GM19025 (cell line): ENCODE results near the gene DPM2.

ENCODE experiments used
- ATAC-seq: cut with Tn5 transposase; IDR thresholded peaks from one replicate; pipeline ENCODE4 v1.9.1; 2021; ENCODE audit warnings: mild to moderate bottlenecking, low read depth, moderate library complexity; ENCODE audit not compliant: unreplicated experiment

DPM2 gene

DNA sequence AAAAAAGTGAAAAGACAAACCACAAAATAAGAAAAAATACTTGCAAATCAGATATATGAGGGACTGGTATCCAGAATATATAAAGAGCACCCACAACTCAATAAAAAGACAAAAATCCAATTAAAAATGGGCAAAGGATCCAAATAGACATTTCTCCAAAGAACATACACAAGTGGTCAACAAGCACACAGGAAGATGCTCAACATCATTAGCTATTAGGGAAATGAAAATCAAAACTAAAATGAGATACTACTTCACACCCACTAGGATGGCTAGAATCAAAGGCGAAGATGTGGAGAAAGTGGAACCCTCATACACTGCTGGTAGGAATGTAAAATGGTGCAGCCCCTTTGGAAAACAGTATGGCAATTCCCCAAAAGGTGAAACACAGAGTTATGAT is 21.1 kb upstream of the DPM2 start:
- ATAC-seq: no peak

DNA sequence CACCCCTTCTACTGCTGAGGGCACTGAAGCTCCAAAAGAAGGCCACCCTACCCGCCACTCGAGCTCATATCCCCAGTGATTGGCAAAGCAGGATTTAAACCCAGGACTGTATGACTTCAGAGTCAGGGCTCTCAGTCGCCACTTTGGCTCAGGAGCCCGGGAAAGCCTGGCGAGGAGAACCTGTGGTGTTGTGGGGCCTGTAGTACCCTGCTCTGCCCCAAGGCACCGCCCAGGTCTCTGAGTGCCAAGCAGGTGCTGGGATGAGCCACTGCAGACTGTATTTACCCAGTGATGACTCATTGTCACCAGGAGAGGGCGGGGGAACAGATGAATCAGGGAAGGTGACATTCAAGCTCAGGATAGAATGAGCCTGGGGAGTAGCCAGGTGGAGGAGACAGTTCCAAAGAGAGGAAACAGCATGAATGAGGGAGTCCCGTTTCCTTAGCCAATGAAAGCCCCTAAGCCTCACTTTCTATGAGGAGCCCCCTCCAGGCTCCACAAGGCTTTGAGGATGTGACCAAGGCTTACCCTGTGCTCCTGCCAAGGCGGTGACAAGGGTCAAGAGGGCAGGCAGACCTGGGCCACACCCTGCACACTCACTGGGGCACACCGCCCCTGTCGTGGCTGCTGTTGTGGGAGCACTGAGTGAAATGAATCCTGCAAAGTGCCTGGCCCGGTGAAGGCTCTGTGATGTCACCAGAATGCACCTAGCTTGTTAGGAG is 17.8 kb upstream of the DPM2 start:
- peak; percentile 55 for ATAC-seq

DNA sequence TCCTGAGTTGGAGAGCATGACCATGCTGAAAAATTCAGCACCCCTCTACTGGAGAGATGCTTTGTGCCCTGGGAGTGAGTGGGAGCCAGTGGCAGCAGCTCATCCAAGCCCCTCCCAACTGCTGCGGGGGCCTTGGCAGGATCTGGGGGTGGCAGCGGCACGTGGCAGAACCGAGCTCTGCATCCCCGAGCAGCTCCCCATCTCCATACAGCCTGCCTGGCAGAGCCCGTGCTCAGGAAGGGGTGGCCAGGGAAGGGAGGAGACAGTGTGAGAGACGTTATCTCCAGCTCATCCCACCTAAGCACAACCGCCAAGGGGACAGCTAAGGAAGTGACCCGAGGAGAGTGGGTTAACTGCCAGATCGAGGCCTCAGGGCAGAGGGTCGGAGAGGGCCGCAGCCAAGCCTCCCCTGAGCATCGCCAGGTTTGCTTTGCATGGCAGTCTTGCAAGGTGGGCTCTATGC is 17.2 kb upstream of the DPM2 start:
- no peak for ATAC-seq

DNA sequence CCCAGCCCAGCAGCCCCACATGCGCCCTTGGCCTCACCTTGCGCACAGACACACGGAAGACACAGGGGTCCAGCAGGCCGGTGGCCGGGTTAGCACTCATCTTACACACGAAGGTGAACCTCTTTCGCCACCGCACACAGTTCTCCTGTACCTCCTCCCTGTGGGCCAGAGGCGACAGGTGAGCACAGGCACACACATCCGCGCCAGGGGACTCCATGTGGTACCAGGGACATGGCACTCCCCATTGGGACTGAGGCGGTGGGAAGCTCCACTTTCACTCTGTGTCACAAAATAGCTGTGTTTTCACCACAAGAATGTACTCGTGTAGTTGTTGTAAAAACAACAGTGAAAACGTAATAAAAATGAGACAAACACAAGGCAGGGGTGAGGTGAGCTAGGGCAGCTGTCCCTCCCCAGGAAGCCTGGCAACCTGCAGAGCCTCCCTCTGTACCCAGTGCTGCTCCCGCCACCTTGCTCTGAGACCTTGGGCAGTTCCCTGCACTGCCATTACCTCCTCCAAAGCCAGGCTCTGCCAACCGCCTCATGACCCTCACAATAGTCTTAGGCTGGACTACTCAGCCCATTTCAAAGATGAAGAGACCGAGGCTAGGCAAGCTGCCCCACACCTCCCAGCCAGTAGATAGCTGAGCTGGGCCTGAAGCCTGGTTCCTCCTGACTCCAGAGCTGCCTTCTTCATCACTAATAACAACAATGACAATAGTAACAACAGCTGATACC is 16.3 kb upstream of the DPM2 start:
- no peak for ATAC-seq

DNA sequence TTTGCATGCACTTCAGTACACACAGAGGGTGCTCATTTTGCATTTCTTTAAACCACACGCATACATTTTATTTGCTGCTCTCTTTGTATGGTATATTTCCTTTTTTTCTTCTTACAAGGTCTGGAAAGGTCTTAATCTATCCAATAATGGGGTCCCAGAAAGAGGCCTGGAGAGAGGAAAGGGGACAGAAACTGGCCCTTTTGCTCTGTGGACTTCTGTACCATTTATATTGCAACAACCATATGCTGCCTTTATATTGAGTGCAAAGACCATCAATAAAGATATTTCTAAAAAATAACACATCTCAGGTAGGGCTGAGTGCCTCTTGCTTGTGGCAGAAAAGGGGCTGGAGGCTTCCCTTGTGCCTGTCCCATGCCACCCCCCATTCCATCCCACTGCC is 15.5 kb upstream of the DPM2 start:
- no peak for ATAC-seq

DNA sequence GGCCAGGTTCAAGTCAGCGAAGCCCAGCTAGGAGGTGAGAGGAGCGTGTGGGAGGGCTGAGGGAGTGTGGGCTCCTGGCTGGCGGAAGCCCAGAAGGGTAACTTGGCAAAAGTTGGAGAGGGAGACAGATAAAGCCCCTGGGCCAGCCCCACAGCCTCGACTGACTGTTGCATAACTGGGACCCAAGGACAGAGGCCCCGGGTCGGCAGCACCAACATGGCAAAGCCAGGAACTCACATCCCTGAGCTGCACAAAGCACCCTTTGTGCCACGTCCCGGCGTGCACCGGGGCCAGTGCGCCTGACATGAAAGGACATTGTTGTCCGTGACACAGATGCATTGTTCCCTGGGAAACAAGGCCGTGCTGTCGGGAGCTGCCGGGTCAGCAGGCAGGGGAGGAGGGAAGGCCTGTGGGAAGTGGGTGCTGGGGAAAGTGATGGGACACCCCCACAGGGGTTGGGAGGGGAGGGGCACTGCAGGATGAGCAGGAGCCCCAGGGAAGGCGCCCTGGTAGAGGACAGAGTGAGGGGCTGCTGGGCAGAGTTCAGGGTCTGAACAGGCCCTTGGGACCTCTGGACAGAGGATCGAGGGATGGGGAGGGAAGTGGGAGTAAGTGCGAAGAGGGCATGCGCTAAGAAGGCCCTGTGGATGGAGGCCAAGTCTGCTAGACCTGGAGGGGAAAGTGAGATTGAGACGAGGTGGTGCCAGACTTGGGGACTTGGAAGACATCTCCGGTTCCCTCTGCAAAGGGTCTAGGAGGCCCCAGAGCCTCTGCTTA is 13.0 kb upstream of the DPM2 start:
- ATAC-seq: no peak

DNA sequence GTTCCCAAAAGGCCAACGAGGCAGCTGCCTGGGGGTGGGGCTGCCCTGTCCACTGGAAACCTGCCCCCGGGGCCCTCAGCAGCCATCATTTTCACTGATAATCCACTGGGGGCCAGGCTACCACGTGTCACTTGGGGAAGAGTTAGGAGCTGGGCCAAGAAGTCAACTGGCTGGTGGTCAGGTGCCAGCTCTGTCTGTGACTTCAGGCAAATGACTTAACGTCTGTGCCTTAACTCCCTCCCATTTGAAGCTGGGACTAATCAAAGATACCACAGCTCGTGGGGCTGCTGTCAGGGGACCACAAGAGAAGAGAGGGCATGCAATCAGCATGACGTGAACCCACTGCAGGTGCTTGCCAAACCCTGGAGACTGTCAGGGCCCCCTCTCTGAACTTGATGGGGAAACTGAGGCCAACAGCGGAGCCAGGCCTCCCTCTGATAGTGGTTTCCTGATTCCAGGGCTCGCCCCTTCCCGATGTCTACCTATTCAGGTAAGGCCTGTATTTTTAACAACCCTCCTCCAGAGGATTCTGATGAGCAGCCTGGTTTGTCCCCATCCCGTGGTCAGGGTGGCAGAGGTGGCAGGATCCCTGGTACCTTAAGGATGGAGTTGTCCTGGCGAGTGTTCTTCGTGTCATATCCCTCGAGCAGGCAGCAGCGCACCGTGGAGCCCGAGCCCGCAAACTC is 12.3 kb upstream of the DPM2 start:
- ATAC-seq: no peak

DNA sequence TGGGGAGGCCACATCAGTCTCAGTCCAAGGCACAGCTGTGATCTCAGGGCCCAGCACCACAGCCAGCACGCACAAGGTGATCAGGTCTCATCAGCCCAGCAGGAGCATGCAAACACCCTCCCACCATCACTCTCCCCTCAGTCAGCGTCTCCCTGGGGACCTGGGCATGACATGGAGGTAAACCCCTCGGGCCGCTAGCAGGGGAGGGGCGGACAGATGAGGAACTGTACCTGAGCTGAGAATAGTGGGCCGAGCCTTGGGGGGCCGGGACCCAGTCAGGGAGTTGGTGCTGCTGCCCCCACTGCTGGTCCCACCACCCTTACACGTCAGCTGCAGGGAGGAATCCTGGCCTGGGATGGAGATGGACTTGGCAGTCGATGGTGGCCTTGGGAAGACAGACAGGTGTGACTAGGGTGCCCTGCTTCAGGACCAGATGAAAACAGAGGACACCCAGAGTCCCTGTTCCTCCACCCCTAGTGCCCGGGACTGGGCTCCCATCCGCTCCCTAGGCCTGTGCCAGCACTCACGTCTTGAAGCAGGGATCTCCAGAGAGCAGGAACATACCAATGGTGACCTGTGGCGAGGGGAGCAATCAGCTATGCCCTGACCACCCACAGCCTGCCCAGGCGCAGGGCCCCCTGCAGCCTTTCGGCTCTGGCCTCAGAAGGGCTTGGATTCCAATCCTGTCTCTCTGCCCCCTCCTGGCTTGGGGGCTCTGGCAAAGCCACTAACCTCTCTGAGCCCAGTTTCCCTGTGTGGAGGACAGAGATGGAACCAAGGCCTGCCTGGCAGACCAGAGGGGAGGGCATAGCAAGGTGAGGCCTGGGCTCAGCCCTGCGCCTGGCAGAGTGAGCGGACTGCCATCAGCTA is 10.4 kb upstream of the DPM2 start:
- no peak for ATAC-seq

DNA sequence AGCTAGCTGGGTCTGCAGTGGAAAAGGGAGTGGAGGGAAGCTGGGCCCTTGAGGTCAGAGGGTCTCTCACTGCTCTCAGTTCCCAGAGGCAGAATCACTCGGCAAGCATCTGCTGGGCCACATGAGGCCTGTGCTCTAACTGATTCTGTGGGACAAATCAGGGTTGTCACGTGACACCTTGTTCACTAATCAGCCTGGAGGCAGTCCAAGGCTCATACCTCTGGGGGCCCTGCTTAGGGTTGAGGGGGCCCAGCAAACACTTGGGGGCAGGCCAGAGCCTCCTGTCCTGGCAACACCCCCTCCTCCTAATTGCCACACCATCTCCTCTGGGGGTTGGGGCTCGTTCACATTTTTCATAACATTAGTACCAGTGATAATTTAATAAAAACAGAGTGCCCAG is 9.1 kb upstream of the DPM2 start:
- ATAC-seq: no peak

DNA sequence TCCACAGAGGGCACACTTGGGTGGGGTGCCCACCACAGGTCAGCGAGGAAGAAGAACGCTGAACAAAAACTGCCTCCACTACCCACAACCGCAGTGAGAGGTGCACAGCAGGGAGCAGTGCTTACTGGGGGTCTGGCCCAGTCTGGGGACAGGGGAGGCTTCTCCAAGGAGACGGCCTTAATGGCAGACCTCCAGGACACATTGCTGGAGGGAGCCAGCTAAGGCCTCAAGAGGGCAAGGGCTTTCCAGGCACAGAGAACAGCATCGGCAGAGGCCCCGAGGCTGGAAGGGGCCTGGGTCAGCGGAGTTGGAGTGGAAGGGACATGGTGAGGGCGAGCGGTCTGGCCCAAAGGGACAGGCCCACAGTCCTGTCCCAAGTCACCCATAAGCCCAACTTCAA is 8.3 kb upstream of the DPM2 start:
- no peak for ATAC-seq

DNA sequence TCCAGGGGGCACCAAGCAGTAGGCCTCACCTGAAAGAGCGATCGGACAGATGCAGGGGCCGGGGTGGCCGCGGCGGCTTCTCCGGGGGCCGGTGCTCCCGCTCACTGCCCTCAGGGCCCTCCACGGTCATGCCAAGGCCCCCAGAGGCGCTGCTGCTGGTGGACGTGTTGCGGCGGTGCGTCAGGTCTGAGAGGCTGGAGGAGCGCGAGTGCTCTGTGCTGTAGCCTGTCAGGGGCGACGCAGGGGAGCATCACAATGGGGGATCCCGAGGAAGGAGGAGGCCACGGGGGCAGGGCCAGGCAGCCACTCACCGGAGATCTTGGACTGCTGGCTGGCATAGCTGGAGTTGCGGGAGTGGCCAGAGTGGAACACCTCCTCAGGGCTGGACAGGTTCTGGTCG is 7.7 kb upstream of the DPM2 start:
- no peak for ATAC-seq

DNA sequence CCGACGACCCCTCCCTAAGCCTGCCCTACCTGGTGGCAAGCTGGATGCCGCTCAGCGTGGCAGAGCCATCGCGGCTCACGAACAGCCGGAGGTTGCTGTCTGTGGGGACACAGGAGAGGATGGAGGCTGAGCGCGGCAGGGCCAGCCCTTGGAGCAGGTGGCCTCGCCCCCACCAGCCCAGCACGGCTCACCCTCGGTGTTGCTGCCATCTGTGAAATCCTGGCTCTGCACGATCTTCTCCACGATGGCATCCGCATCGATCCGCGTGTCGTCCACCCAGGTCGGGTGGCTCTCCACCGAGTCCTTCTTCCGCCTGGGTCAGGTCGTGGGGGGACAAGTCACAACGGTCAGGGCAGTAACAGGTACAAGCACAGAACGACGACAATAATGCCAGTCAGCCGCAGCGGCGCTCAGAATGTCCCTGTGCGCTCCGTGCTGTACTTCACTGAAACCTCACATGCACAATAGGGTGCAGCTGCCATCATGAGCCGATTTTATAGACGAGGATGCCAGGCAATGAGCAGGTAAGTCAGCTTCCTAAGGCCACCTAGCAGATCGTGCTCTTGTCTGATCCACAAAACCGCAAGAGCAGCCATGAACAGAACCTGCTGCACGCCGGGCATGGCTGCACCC is 7.0 kb upstream of the DPM2 start:
- no peak for ATAC-seq

DNA sequence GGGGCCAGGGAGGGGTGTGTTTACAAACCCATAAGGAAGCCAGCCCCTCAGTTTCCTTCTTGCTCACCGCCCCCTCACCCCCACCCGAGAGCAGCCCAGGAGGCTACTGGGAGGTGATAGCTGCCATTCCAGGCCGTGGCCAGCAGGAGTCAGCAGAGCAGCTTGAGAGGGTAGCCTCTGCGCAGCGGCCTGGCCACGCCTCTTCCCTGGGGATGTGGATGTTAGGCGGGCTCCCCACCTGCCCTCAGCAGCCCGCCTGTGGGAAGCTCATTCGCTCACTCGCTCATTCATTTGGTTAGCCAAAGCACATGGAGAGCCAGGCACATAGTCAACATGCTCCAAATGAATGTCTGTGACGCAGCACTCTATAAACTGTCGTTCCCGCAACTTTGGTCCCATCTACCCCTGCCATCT is 6.1 kb upstream of the DPM2 start:
- no peak for ATAC-seq

DNA sequence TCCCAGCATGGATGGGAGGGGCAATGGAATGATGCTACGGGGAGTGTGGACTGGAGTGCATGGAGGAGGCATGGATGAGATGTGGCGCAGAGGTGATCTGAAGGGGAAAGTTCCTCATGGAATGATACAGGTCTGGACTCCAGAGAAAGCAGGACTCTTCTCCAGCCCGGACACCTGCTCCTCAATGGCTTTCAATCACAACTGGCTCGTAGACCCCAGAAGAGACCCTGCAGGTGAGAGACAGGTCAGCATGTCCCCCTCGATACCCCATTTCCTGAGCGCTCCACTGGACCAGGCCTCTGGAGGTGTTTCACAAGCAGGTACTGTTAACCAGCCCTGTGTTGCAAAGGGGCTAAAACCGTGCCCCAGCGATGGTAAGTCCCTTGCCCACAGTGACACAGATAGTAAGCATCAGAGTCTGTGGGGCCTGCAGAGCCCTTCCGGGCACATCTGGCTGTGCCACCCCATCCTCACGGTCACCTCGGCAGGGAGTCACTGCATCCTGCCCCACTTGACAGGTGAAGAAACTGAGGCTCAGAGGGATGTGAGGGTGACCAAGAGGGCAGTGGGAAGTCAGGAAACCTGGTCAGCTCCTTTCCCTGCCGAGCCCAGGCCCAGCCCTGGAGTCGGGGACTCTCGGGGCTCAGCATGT is 5.5 kb upstream of the DPM2 start:
- ATAC-seq: no peak

DNA sequence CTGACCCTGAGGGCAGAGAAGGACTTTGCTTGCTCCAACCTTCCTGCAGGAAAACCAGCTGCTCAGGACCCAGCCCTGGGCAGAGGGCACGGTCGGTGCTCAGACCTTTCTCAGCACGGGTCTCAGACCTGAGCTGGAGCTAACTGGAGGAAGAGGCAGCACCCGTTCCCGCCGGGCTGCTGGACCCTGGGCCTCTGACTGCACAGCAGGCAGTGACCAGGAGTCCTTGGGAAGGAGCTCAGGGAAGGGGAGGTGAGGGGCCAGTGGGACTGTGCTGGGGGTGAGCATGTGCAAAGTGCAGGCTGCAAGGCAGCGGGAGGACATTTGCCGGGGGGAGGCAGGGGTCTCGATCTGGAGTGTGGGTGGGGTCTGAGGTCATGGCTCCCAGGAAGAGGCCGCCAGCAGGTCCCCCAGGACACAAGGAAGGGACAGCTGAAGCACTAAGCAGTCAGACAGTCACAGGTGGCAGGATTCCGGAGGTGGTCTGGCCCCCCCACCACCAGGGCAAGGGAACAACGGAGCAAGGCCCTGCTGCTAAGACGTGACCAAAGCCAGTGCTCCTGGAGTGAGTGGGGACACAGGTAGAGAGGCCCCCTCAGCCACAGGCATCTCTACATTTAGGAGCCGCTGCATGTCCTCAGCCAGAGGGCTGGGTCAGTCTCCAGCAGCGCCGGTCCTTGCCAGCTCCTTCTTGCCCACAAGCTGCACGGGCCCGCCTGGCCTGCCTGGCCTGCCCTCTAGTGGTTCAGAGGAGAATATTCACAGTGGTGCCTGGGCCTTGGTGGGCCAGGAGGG is 4.8 kb upstream of the DPM2 start:
- ATAC-seq: no peak

DNA sequence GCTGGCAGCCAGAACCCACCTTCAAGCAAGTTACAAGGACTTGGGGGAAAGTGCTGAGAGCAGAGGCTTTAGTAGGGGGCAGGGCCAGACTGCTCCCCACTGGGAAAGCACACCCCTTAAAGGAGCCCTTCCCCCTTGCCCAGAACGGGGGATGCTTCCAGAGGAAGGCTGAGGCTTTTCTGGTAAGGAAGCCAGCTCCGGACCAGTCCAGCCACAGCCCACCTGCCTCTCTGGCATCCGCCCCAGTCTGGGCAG is 4.2 kb upstream of the DPM2 start:
- ATAC-seq: no peak

DNA sequence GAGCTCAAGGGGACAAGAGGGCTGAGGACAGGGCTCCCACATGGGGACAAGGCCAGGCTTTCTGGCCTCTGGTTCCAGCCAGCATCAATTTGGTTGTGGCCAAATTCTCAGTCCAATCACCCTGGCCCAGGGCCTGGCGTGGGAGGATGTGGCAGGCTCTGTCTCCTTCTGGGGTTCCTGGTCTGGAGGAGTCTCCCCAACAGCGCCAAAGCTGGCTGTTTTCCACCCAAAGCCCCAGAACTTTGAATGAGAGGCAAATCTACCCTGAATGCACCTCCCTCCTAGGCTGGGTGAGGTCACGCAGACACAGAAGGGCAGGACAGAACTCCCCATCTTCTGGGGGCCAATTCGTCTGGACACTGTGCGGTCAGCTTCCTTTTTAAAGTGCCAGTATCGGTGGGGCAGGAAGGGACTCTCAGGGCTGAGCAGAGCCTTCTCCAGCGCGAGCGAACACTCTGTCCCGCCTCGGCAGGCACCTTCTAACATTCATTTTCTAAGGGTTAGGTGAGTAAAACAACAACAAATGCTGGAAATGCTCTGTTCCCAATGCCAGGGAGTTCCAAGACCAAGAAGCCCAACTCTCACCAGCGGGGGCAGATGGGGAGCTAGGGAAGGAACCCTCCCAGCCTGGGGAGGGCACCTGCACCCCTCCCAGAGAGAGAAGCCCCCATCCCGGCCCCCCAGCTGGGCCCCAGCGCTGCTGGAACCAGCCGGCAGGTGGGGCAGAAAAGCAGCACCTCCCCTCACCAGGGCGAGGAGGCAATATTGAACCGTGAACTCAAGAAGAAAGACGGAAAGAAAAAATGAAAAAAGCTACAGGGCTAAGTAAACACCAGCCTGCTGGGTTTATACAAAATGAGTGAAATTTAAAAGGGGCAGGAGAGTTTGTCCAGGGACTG is 3.7 kb upstream of the DPM2 start:
- ATAC-seq: no peak
